Middle frontal gyrus (tissue), 1 donor: ENCODE results near the gene SSBP3.
"Not testable (repeated sequence)": the region's sequence is repeated elsewhere in the genome, so short reads cannot be mapped to it uniquely, and the experiment has no call there.

Experiments
- DNase-seq: peaks from one replicate; pipeline ENCODE4 v3.0.0-alpha.2; 2015; ENCODE audit warnings: low spot score; ENCODE audit errors: extremely low spot score

SSBP3 gene

GRCh38 chr1:54247863-54248515 lies 158.2 kb downstream of the SSBP3 start:
- no peak for DNase-seq

DNA sequence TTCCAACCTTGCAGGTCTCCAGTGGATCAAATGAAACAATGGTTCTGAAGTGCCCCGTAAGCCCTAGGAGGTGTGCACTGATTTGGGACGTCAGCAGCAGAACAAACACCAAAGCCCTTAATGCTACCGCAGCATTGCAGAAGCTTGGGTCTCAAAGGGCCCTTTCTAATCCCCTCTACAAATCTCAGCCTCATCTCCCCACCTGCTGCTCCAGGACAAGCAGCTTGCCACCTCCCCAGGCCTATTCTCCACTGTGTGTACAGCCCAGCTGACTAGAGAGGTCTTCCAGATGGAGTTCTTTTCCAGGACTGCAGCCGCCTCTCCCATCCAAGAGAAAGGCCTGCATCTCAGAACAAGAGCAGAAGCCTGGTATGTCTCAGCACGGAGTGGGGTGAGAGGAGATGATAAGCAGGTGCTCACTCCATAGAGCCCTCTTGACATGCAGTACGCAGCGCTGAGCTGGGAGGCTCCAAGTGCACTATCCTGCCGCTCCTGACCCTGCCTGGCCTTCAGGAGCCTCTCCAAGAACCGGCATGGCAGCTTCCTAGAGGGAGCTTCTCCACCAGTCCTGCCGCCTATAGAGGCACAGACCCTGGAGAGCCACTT lies 160.0 kb downstream of the SSBP3 start:
- no peak for DNase-seq

DNA sequence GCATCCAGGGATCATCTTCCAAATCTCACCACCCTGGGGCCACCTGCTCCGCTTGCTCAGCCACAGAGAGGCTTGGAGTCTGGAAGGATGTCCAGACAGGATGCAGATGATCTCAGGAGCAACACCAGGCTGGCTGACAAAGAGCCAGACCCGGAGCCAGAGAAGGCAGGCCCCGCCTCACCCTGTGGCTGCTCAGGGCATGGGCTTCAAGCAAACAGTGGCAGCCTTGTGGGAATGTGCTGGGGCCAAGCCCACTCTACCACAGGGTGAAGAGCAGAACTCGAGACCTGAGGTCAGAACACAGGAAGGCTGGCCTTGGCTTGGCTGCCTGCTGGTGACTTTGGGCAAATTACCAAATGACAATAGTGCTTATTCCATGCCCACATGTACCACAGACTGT lies 160.7 kb downstream of the SSBP3 start:
- DNase-seq = no peak

DNA sequence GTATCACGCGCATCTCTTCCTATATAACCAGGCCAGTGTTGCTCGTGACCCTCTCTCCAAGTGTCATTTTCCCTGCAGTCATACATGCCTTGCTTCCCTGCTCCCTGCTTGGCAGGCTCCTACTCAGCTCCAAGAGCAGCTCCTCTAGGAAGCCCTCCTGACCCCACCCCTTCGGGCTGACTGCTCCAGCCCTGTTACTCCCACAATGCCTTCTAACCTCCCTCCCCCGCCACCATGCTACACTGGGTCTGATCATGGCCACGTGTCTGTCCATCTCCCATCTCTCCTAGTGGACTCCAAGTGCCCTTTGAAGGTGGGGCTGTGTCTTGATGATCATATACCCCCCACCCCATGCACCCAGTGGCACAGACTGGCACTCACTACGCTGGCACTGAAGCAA lies 161.5 kb downstream of the SSBP3 start:
- no peak for DNase-seq

DNA sequence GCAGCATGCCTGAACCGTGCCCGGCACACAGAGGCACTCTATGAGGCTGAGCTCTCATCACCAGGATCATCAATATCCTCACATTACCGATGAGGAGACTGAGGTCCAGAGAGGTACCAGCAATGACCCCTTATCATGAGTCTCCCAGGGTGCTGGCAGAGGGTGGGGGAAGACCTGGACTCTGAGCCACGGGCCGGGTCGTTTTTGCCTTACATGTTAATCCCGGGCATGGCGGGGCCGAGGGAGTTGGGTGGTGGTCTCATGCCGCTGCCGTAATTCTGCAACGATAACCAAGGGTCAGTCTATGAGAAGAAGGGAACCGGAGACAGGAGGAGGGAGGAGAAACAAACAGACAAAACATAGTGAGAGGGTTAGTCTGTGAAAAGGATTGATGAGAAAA lies 163.2 kb downstream of the SSBP3 start:
- DNase-seq = no peak

GRCh38 chr1:54241364-54241763 lies 164.8 kb downstream of the SSBP3 start:
- DNase-seq = no peak

- no peak for DNase-seq
Measured at GRCh38 chr1:54240741-54241335, 165.4 kb downstream of the SSBP3 start.

- peak; percentile 44 for DNase-seq
Measured at GRCh38 chr1:54239631-54240031, 166.6 kb downstream of the SSBP3 start.

- DNase-seq = no peak
Measured at GRCh38 chr1:54239035-54239383, 167.2 kb downstream of the SSBP3 start.

DNA sequence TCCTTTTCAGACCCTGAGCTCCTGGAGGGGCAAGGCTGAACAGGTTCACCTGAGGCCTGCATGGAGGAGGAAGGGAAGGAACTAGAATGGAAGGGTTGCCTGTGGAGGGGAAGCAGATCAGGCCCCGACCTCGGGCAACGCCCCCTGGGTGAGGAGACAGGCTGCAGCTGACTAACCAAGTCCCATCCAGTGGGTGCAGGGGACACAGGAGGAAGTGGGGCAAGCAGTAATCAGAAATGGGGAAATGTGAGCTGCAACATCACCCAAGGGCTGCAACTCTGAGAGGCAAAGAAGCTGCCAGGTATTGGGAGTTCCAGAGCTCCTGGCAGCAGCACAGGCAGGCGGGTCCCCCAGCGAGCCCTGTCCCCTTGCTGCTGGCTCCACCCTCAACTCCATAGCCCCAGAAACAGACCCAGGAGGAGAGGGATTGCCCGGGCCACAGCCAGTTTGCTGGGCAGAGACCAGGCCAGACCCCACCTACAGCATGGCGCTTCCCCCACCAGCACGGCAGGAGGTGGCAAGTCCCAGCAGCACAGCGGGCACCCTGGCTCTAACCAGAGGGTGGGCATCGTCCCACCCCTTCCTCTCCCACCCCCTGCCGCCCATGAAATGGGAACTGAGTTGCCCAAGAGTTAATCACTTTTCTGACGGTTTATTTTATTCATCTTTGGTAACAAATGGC lies 167.7 kb downstream of the SSBP3 start:
- DNase-seq = no peak

DNA sequence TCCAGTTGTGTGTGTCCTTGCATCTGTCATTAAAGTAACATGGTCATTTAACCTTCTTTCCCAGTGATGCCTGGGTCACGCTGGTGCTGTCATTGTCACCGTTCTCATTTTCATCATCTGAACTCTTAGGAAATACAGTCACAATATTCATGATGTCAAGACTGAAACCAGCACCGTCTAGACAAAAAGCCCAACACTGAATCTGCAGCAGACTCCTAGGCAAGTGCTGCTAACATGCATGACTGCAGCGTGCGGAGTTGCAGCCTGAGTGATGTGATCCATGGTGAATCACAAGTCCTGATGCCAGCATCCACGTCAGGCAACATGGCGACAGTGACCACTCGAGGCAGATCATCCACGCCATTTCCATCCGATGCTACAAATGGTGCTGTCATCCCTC lies 168.6 kb downstream of the SSBP3 start:
- no peak for DNase-seq

DNA sequence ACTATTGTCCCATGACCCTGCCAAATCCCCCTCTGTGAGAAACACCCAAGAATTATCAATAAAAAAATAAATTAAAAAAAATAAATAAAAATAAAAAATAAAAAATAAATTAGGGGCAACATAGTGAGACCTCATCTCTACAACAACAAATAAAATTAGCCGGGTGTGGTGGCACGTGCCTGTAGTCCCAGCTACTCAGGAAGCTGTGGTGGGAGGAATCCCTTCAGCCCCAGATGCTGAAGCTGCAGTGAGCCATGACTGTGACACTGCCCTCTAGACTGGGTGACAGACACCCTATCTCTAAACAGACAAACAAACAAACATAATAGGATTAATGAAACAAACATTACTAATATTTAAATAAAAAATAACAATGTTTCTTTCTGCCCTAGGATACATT lies 171.9 kb downstream of the SSBP3 start:
- DNase-seq = no peak

GRCh38 chr1:54233196-54233595 lies 173.0 kb downstream of the SSBP3 start:
- DNase-seq = not testable (repeated sequence)

- DNase-seq = no peak
Measured at GRCh38 chr1:54230507-54231339, 175.5 kb downstream of the SSBP3 start.

DNA sequence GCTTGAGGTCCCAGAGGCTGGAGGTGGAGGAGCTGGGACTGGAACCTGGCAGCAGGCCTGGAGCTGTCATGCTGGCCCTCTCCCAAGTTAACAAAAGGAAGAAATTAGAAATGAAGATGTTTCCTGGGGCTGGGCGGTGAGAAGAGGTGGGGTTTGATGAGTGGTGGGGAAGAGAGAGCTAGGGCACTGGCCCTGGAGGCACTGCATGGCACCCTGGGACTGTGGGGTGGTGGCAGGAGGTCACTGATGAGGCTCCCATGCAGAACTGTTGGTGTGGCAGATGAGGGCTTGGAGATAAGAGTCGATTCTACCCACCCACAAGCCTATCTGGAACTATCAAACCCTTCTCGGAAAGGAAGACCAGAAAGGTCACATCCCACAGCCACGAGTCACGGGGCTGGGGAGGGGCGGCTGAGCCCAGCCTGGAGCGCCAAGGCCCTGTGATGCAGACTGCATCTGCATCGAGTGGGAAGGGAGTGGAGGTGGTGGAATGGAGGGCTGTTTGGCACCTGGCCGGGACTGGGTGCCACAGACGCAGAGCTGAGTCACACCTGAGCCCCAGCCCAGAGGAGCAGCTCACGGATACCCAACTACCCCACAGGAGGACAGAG lies 176.8 kb downstream of the SSBP3 start:
- no peak for DNase-seq

DNA sequence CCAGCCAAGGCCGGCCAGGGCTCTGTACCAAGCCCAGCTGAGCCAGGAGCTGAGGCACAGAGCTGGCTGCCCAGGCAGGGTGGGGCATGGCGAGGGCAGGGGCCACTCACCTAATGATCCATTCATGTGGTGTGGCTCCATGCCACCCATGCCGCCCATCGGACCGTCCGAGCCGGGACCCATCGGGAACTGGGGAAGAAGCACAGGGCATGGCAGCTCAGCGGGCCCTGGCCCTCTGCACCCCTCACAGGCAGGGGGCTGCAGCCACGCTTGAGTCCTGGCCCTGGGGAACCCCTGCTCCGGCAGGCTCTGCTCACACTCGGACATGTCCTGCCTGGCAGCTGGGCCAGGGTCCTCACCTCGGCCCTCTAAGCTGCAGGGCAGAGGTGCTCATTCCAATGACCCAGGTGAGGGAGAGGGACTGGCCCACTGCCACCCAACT lies 177.5 kb downstream of the SSBP3 start:
- DNase-seq = no peak

DNA sequence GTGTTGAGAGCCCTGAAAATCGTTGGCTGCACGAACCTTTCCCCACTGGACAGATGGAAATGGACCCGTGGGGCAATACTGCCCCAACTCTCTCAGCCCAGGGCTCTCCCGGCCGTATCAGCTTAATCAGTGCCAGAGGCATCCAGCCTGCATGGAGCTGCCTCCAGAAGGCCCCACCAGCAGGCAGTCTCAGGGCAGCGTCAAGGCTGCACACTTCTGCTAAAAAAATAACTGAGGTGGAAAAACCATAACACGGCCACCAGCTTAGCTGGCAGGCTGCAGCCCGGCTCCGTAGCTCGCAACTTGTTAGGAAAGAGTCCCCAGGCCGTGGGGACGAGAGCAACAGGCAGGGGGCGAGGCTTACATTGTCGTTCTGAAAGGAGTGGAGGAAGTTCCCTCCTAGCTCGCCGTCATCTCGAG lies 178.3 kb downstream of the SSBP3 start:
- DNase-seq = no peak

DNA sequence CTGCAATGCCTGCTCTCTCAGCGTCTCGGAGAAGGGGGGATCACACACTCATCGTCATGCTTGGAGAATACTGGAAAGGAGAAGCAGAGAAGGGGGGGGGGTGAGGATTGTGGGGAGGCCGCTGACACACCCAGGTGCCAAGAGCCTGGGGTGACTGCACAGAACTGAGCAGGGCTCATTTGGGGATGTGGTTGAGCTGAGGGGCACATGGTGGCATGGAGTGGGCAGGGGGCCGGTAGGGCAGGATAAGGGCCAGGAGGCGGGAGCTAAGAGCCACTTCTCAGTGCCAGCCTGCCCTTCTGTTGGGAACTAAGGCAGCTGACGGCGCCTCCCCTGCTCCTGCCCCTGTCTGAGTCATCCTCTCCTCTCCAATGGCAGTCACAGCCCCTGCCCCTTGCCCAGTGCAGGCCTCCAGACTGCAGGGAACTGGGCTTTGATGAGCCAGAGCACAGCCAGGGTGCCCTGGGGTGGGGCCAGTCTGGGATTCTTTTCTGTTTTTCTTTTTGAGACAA lies 179.0 kb downstream of the SSBP3 start:
- DNase-seq = no peak

DNA sequence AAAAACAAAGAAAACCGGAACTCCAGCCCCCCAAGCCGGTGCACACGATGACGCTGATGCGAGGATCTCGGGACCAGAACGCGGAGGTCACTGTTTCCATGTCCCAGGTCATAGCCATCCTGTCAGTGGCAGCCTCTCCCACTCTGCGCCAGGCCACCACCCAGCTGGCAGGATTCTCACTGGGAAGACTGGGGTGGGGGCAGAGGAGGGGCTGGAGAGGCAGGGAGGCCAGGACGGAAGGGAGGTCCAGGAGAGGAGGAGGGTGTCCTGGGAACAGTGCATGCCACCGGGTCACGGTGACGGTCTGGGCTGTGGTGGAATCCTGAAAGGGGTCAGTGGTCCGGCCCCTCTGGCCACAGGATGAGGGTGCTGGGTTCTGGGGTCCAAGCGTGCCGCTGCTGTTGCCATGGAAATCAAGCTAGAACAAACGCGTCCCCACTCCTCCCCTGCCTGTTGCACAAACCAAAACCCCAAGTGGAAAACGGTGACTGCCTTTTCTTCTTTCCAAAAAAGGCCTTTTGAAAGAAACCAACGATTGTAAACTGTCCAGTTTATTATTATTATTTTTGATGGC lies 180.1 kb downstream of the SSBP3 start:
- no peak for DNase-seq

DNA sequence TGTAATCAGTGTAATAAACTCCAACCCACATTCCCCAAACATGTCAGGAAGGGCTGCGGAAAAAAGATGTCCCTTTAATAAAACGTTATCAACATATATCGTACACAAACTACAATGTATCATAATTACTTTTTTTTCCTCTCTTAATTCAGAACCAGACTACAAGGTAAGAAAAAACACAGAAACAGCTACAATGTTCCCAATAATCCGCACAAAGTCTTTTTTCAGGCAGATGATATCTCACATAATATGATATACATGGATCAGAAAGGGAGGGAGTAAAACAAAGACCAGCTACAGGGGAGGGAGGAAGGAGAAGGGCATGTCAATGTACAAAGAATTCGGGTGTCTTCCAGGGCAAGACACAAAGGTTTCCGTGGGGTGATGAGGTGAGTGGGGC lies 180.8 kb downstream of the SSBP3 start:
- DNase-seq = no peak

DNA sequence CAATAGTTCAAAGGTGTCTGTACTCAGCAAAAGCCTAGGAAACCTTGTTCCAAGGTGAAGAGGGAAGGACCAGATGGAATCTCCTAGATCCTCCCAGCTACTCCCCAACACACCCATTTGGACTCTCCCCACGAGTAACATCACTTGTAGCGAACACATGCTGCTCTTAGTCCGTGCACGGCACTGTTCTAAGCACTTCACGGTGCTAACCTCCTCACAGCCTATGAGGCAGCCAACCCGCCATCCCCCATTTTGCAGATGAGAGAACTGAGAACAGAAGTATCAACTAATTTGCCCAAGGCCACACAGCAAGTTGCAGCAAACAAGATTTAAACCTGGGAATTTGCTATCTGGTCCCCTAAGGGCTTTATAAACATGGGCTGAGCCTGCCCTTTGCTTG lies 182.0 kb downstream of the SSBP3 start:
- DNase-seq = no peak
